ENCODE results near the gene CALY.
"Not testable (repeated sequence)": the region's sequence is repeated elsewhere in the genome, so short reads cannot be mapped to it uniquely, and the experiment has no call there.

The CALY gene

GRCh38 chr10:133373174-133374090 is 36.7 kb upstream of the CALY start, which contains the start of gene ECHS1:
TSS of gene ECHS1 (minus strand) at chr10:133373354. CDS start at chr10:133373333, 21 bp downstream.
- peak; percentile 100 for DNase-seq (ENCODE audit: low spot score)
- TF ChIP-seq CTCF (IDR thresholded peaks at IDR 0.05; ENCODE audit: extremely low read depth, missing control alignments), result no peak

GRCh38 chr10:133372507-133372906 is 35.8 kb upstream of the CALY start:
- DNase-seq (ENCODE audit: low spot score), result no peak
- no peak for TF ChIP-seq CTCF (IDR thresholded peaks at IDR 0.05; ENCODE audit: extremely low read depth, missing control alignments)

- DNase-seq (ENCODE audit: low spot score), result no peak
- TF ChIP-seq CTCF (IDR thresholded peaks at IDR 0.05; ENCODE audit: extremely low read depth, missing control alignments), result no peak
Measured at GRCh38 chr10:133370030-133370786, 33.5 kb upstream of the CALY start.

GRCh38 chr10:133368153-133368552 is 31.5 kb upstream of the CALY start:
- no peak for TF ChIP-seq CTCF (IDR thresholded peaks at IDR 0.05; ENCODE audit: extremely low read depth, missing control alignments)
- DNase-seq (ENCODE audit: low spot score), result no peak

- not testable (repeated sequence) for DNase-seq (ENCODE audit: low spot score)
Measured at GRCh38 chr10:133367461-133367860, 30.8 kb upstream of the CALY start.

- no peak for DNase-seq (ENCODE audit: low spot score)
- no peak for TF ChIP-seq CTCF (IDR thresholded peaks at IDR 0.05; ENCODE audit: extremely low read depth, missing control alignments)
Measured at GRCh38 chr10:133366751-133367150, 30.1 kb upstream of the CALY start.

GRCh38 chr10:133366130-133366478 is 29.4 kb upstream of the CALY start:
- TF ChIP-seq CTCF (IDR thresholded peaks at IDR 0.05; ENCODE audit: extremely low read depth, missing control alignments), result no peak
- no peak for DNase-seq (ENCODE audit: low spot score)
